CD4-positive, CD25-positive, alpha-beta regulatory T cell (primary cell): ENCODE measurements around the gene MICAL3. TPM values are rescaled to one million over a fixed set of nuclear protein-coding genes. Genes with fewer than 3 reads are reported as not detected.
A peak's percentile ranks its signal among the peaks of the same experiment; 100 is the strongest.

Experiments
- ATAC-seq, 2 donors: fragments of 150-1000 bp; cut with Tn5 transposase; one replicate each; pipeline ENCODE4 v1.10.0; 2021; ENCODE audit warnings: low read depth in 2 of 2, moderate number of reproducible peaks in 2 of 2, moderate library complexity in 1 of 2
- DNase-seq, 3 donors: peaks; one replicate each; pipeline versions ENCODE4 v3.0.0 to v3.0.0-alpha.2; 2012 to 2022; ENCODE audit warnings: mixed read lengths in 1 of 3
- H3K27ac ChIP-seq: one replicate; pipeline ENCODE4 v1.7.0; 2013; ENCODE audit warnings: mild to moderate bottlenecking, low read length; ENCODE audit not compliant: insufficient read depth, poor library complexity, severe bottlenecking
- H3K27me3 ChIP-seq: one replicate; pipeline ENCODE4 v1.7.0; 2013; ENCODE audit warnings: low read length; ENCODE audit not compliant: control insufficient read depth, insufficient read depth
- H3K36me3 ChIP-seq: one replicate; pipeline ENCODE4 v1.7.0; 2013; ENCODE audit warnings: mild to moderate bottlenecking, low read length, moderate library complexity; ENCODE audit not compliant: control insufficient read depth, insufficient read depth
- H3K4me1 ChIP-seq: 2 replicates; pipeline ENCODE4 v1.7.0; 2013; ENCODE audit warnings: mild to moderate bottlenecking, low read length; ENCODE audit not compliant: insufficient read depth, control insufficient read depth, poor library complexity, severe bottlenecking
- H3K4me3 ChIP-seq: one replicate; pipeline ENCODE4 v1.7.0; 2013; ENCODE audit warnings: low read depth, mild to moderate bottlenecking, low read length, moderate library complexity
- H3K9me3 ChIP-seq, 2 experiments: 1 replicate in 1 of 2; 2 replicates in 1 of 2; pipeline ENCODE4 v1.7.0; 2013; ENCODE audit warnings: low read length in 2 of 2, mild to moderate bottlenecking in 1 of 2, moderate library complexity in 1 of 2; ENCODE audit not compliant: control insufficient read depth in 2 of 2
- H3K27ac Mint-ChIP-seq, 3 donors: one replicate each; pipeline ENCODE4 v1.8.0; 2020 to 2022; ENCODE audit warnings: mild to moderate bottlenecking in 3 of 3, mixed read lengths in 3 of 3, moderate library complexity in 2 of 3
- H3K27me3 Mint-ChIP-seq: one replicate; pipeline ENCODE4 v1.8.0; 2022; ENCODE audit warnings: mild to moderate bottlenecking, mixed read lengths
- H3K36me3 Mint-ChIP-seq: one replicate; pipeline ENCODE4 v1.8.0; 2020; ENCODE audit warnings: mixed read lengths
- H3K4me1 Mint-ChIP-seq, 4 donors: one replicate each; pipeline ENCODE4 v1.8.0; 2020 to 2022; ENCODE audit warnings: mixed read lengths in 4 of 4, mild to moderate bottlenecking in 1 of 4
- H3K4me3 Mint-ChIP-seq, 4 donors: one replicate each; pipeline ENCODE4 v1.8.0; 2020 to 2022; ENCODE audit warnings: mild to moderate bottlenecking in 4 of 4, mixed read lengths in 4 of 4, moderate library complexity in 3 of 4
- H3K9me3 Mint-ChIP-seq, 7 donors: one replicate each; pipeline ENCODE4 v1.8.0; 2020 to 2022; ENCODE audit warnings: mixed read lengths in 7 of 7, mild to moderate bottlenecking in 3 of 7, moderate library complexity in 2 of 7
- polyA plus RNA-seq, 4 donors: library from polyadenylated mRNA; unstranded; fragments of 300-500 nt; fragmentation: Illumina TruSeq; gene quantifications; one replicate each; pipeline ENCODE4 v1.2.3, GENCODE V29; 2021
- total RNA-seq: library from RNA; stranded (reverse); gene quantifications from one replicate; pipeline ENCODE4 v1.2.3, GENCODE V29; 2022

The MICAL3 gene
- total and polyA plus RNA-seq, 5 donors from 2014 or later = 0.71 to 39.9 (median 1.8) TPM

DNA sequence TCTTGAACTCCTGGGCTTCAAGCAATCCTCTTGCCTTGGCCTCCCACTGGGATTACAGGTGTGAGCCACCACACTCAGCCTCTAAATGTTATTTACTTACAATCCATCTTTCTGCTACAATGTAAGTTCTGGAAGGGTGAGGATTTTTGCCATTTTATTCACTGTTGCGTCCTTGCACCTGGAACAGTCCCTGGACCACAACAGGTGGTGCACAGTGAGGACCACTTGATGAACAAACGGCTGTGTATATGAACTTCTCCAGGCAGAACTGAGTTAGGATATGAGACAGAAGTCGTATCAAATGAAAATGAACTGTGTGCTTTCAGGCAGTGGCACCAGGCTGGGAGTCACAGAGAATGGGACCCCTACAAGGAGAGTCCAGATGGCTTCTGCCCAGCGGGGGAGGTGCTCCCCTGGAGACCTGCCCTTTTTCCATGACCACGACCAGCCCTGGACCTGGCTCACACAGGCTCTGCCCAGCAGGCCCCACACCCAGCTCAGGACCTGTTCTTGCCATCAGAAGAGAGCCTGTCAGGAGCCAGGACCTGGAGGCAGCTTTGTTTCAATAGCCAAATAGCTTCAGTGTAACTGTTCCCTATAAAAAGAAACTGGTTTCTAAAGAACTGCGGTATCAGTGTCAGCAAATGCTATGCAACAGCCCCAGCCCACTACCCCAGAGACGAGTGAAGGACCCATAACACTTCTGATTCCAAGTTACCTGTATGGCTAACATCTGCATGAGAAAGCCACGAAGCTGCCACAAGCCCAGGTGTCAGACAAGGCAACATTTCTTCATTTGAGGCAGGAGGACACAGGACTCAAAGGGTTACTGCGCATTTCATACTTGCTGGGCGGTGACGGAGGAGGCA, 104.9 kb downstream of the MICAL3 start:
- no peaks in the 10 kb centered on the region for H3K36me3 Mint-ChIP-seq
- H3K4me3 Mint-ChIP-seq = no peak overlapping the region
- H3K27me3 Mint-ChIP-seq = no peaks in the 10 kb centered on the region
- H3K36me3 ChIP-seq = no peaks in the 10 kb centered on the region
- H3K4me1 ChIP-seq = peaks cover 9% of the 10 kb centered on the region
- DNase-seq = no peak
- H3K9me3 Mint-ChIP-seq = no peaks in the 10 kb centered on the region
- peak overlapping the region in 2 of 3 donors; percentile 26 to 48 for H3K27ac Mint-ChIP-seq
- no peak overlapping the region for H3K27ac ChIP-seq
- H3K27me3 ChIP-seq = no peaks in the 10 kb centered on the region
- peaks cover 0 to 32% (median 16%) of the 10 kb centered on the region in 4 donors for H3K4me1 Mint-ChIP-seq
- no peak overlapping the region for H3K4me3 ChIP-seq
- no peak for ATAC-seq
- H3K9me3 ChIP-seq = no peaks in the 10 kb centered on the region

DNA sequence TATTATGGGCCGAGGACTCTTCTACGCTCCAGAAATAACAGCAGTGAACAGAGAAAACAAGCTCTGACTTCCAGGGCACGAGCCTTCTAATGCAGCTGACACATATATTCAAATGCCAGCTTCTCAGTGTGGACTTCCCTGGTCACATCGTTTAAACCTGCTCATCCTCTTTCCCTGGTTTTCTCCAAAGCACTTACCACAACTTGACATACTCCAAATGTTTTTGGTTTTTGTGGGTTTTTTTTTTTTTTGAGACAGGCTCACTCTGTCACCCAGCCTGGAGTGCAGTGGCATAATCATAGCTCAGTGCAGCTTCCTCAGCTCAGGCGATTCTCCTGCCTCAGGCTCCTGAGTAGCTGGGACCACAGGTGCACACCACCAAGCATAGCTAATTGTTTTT, 105.5 kb downstream of the MICAL3 start:
- DNase-seq (no peak), ATAC-seq (no peak)
- Histone ChIP-seq H3K4me3 (no peak overlapping the region), H3K27ac (no peak overlapping the region), H3K27me3 (no peaks in the 10 kb centered on the region), H3K4me1 (peaks cover 9% of the 10 kb centered on the region), H3K9me3 (no peaks in the 10 kb centered on the region), H3K36me3 (no peaks in the 10 kb centered on the region)
- H3K4me1 Mint-ChIP-seq = peaks cover 0 to 30% (median 17%) of the 10 kb centered on the region in 4 donors
- H3K27ac Mint-ChIP-seq = no peak overlapping the region
- H3K9me3 Mint-ChIP-seq = no peaks in the 10 kb centered on the region
- H3K27me3 Mint-ChIP-seq = no peaks in the 10 kb centered on the region
- H3K4me3 Mint-ChIP-seq = no peak overlapping the region
- no peaks in the 10 kb centered on the region for H3K36me3 Mint-ChIP-seq

DNA sequence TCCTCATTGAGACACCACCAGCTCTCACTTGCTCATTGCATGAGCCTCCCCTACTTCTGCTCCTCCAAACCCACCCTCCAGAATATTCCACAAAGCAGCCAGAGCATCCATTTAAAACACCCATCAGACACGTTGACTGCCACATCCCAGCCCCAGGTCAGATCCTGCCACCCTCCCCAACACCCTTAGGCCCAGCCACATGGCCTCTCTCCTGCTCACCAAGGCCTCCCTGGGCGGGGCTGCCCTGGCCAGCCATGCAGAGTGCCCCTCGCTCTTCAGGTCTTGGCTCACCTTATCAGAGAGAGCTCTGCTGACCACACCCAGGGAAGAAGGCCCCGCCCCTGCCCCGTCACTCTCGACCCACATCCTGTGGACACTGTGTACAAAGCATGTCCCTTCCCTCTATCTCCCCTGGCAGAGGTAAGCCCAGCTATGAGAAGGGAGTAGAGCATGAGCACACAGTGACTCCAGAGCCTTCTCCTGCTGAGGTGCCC, 106.8 kb downstream of the MICAL3 start:
- Histone ChIP-seq H3K27ac (no peak overlapping the region), H3K4me1 (peaks cover 9% of the 10 kb centered on the region), H3K9me3 (no peaks in the 10 kb centered on the region), H3K36me3 (no peaks in the 10 kb centered on the region), H3K4me3 (no peak overlapping the region), H3K27me3 (no peaks in the 10 kb centered on the region)
- Mint-ChIP-seq H3K4me1 (peaks cover 0 to 29% (median 16%) of the 10 kb centered on the region in 4 donors), H3K4me3 (no peak overlapping the region), H3K27me3 (no peaks in the 10 kb centered on the region), H3K36me3 (no peaks in the 10 kb centered on the region), H3K9me3 (peaks cover 0 to 3% (median 0%) of the 10 kb centered on the region in 7 donors), H3K27ac (no peak overlapping the region)
- DNase-seq (peak in 1 of 3 donors; percentile 64), ATAC-seq (peak; percentile 47 to 59)

DNA sequence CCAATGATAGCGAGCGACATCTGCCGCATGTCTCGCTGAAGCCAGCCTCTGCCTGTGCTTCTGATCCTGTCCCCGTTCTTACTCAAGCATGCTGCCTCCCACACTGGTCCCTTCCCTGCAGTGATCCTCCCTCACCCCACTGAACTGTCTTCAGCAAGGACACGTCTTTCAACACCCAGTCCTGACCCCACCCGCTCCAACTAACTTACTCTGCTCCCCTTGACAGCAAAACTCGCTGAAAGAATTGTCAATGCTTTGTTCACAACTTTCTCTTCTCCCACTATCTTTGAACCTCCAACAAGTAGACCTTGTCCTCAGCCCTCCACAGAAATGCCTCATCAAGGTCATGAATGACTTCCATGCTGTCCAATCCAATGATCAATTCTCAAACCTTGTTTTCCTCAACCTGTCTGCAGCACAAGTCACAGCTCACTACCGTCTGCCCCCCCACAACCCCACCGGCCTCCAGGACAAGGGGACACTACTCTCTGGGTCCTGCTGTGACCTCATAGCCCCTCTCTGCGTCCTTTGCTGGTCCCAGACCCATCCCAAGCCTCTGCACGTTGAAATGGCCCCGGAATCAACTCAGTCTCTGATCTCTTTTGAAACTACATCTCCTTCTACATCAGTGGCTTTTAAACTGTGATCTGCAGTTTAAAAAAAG, 108.0 kb downstream of the MICAL3 start:
- no peak overlapping the region for H3K27ac ChIP-seq
- Mint-ChIP-seq H3K9me3 (peaks cover 0 to 3% (median 0%) of the 10 kb centered on the region in 7 donors), H3K36me3 (no peaks in the 10 kb centered on the region), H3K27me3 (no peaks in the 10 kb centered on the region), H3K27ac (no peak overlapping the region), H3K4me3 (no peak overlapping the region), H3K4me1 (peaks cover 0 to 22% (median 14%) of the 10 kb centered on the region in 4 donors)
- no peak for ATAC-seq
- DNase-seq = no peak
- no peaks in the 10 kb centered on the region for H3K27me3 ChIP-seq
- no peaks in the 10 kb centered on the region for H3K36me3 ChIP-seq
- no peaks in the 10 kb centered on the region for H3K9me3 ChIP-seq
- H3K4me1 ChIP-seq = peaks cover 9% of the 10 kb centered on the region
- H3K4me3 ChIP-seq = no peak overlapping the region

DNA sequence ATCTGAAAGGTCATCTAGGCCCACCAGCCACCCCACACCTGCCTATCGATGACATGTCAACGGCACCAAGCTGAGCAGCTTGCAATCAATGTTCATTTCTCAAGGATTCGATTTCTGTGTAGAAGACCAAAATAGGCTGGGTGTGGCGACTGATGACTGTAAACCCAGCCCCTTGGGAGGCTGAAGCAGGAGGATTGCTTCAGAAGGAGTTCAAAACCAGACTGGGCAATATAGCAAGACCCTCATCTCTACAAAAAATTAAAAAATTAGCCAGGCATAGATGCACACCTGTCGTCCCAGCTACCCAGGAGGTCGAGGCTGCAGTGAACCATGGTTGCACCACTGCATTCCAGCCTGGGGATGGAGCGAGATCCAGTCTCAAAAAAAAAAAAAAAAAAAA, 108.7 kb downstream of the MICAL3 start:
- Histone ChIP-seq H3K27ac (no peak overlapping the region), H3K36me3 (no peaks in the 10 kb centered on the region), H3K9me3 (no peaks in the 10 kb centered on the region), H3K27me3 (no peaks in the 10 kb centered on the region), H3K4me1 (peaks cover 9% of the 10 kb centered on the region), H3K4me3 (no peak overlapping the region)
- peaks cover 0 to 18% (median 10%) of the 10 kb centered on the region in 4 donors for H3K4me1 Mint-ChIP-seq
- H3K9me3 Mint-ChIP-seq = peaks cover 0 to 3% (median 0%) of the 10 kb centered on the region in 7 donors
- ATAC-seq (no peak), DNase-seq (no peak)
- no peaks in the 10 kb centered on the region for H3K36me3 Mint-ChIP-seq
- H3K27ac Mint-ChIP-seq = no peak overlapping the region
- no peaks in the 10 kb centered on the region for H3K27me3 Mint-ChIP-seq
- H3K4me3 Mint-ChIP-seq = no peak overlapping the region

DNA sequence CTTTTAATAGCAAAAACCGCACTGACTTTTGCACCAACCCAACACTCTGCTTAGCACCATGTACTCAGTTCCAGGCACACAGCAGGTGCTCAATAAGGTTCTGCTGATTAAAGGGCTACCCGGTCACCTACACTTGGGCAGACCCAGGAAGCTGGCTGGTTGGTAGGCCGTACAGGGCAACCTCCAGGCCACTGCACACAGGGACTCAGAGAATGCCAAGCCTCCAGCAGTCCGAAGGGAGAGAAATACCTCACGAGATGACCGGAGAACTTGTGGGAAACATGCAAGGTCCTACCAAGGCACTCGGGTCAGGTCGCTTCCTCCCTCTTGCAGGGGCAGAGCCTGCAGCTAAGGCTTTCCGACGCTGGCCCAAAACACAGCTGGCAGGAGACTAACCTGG, 109.2 kb downstream of the MICAL3 start:
- Mint-ChIP-seq H3K9me3 (peaks cover 0 to 3% (median 0%) of the 10 kb centered on the region in 7 donors), H3K4me1 (peaks cover 0 to 14% (median 5%) of the 10 kb centered on the region in 4 donors), H3K4me3 (no peak overlapping the region), H3K36me3 (no peaks in the 10 kb centered on the region), H3K27ac (no peak overlapping the region), H3K27me3 (no peaks in the 10 kb centered on the region)
- H3K9me3 ChIP-seq = no peaks in the 10 kb centered on the region
- H3K36me3 ChIP-seq = no peaks in the 10 kb centered on the region
- ATAC-seq (no peak), DNase-seq (no peak)
- peaks cover 9% of the 10 kb centered on the region for H3K4me1 ChIP-seq
- H3K27ac ChIP-seq = no peak overlapping the region
- H3K27me3 ChIP-seq = no peaks in the 10 kb centered on the region
- no peak overlapping the region for H3K4me3 ChIP-seq

DNA sequence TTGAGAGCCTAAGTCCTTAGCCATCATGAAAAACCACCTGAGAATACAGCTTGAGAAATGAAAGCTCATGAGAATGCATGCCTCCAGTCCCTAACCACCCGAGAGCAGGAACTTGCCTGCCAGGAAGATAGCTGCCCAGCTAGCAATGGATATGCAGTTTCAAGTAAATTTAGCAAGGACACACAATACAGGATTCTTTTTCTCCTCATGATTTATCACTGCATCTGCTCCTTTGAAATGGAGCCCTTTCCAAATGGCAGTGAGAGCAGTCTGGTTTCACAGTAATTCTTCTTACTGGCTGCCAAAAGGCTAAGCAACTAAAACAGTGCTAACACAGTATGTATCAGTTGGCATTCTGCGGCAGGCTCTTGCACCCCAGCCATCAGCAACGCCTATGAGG, 109.9 kb downstream of the MICAL3 start:
- no peaks in the 10 kb centered on the region for H3K9me3 ChIP-seq
- Mint-ChIP-seq H3K9me3 (peaks cover 0 to 3% (median 0%) of the 10 kb centered on the region in 7 donors), H3K36me3 (no peaks in the 10 kb centered on the region), H3K27ac (peak overlapping the region in 2 of 3 donors; percentile 34 to 63), H3K4me3 (no peak overlapping the region), H3K4me1 (peaks cover 0 to 10% (median 4%) of the 10 kb centered on the region in 4 donors), H3K27me3 (no peaks in the 10 kb centered on the region)
- no peak overlapping the region for H3K27ac ChIP-seq
- no peaks in the 10 kb centered on the region for H3K36me3 ChIP-seq
- peaks cover 9% of the 10 kb centered on the region for H3K4me1 ChIP-seq
- ATAC-seq = no peak
- DNase-seq = no peak
- H3K27me3 ChIP-seq = no peaks in the 10 kb centered on the region
- H3K4me3 ChIP-seq = no peak overlapping the region
